ENCODE results near the gene RAPSN.

RAPSN gene

DNA sequence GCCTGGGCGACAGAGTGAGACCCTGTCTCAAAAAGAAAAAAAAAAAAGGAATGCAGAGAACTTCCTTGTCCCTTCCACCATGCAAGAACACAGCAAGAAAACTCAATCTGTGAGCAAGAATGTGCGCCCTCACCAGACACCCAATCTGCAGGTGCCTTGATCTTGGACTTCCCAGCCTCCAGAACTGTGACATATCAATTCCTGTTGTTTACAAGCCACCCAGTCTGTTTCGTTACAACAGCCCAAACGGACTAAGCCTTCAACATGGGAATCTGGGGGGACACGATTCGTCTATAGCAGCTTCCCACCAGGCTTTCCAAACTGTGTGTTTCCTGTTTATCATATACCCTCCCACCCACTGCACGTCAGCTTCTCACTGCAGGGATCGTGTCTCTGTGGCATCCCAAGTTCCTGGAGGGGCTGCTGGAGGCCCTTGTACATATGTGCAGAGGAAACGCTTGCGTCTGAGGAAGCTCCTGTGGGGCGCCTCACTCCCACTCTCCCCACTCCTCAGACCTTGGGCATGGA lies 11.7 kb downstream of the RAPSN start:
- Mint-ChIP-seq H3K36me3 (ENCODE audit: low read depth) (no peaks in the 10 kb centered on the region), H3K9me3 (no peaks in the 10 kb centered on the region), H3K27me3 (ENCODE audit: low read depth, poor library complexity) (peaks cover 11% of the 10 kb centered on the region), H3K4me3 (no peak overlapping the region), H3K4me1 (peaks cover 5% of the 10 kb centered on the region), H3K27ac (no peak overlapping the region)
- TF ChIP-seq, protein P1, sequence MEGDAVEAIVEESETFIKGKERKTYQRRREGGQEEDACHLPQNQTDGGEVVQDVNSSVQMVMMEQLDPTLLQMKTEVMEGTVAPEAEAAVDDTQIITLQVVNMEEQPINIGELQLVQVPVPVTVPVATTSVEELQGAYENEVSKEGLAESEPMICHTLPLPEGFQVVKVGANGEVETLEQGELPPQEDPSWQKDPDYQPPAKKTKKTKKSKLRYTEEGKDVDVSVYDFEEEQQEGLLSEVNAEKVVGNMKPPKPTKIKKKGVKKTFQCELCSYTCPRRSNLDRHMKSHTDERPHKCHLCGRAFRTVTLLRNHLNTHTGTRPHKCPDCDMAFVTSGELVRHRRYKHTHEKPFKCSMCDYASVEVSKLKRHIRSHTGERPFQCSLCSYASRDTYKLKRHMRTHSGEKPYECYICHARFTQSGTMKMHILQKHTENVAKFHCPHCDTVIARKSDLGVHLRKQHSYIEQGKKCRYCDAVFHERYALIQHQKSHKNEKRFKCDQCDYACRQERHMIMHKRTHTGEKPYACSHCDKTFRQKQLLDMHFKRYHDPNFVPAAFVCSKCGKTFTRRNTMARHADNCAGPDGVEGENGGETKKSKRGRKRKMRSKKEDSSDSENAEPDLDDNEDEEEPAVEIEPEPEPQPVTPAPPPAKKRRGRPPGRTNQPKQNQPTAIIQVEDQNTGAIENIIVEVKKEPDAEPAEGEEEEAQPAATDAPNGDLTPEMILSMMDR (IDR thresholded peaks at IDR 0.05): no peak
- DNase-seq: no peak

DNA sequence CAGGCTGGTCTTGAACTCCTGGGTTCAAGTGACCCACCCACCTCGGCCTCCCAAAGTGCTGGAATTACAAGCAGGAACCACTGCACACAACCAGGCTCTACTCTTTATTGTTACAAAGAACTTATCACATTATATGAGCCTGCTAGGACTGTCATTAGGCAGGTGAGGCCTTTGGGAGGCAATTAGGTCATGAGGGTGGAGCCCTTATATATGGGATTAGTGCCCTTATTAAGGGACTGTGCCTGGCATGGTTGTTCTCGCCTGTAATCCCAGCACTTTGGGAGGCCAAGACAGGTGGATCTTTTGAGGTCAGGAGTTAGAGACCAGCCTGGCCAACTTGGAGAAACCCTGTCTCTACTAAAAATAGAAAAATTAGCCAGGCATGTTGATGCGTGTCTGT lies 12.2 kb downstream of the RAPSN start:
- H3K36me3 Mint-ChIP-seq (ENCODE audit: low read depth): no peaks in the 10 kb centered on the region

DNA sequence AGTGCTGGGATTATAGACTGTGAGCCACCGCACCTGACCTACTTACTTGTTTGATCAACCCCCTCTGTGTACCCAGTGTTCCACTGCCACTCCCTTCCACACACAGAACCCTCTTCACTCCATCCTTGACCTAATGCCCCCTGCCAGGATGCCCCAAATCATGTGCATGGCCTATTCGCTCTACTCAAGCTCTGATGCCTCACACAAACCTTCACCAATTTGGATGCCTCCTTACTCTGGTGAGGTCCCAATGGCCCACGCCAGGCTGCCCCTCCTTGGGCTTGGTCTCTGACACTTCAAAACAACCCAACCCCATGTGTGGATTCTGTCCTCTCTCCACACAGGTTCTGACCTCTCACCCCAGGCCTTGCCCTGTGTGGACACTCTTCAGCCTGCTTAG lies 13.2 kb downstream of the RAPSN start:
- no peaks in the 10 kb centered on the region for H3K9me3 Mint-ChIP-seq
- H3K4me3 Mint-ChIP-seq: no peak overlapping the region
- H3K27me3 Mint-ChIP-seq (ENCODE audit: low read depth, poor library complexity): peaks cover 8% of the 10 kb centered on the region
- no peaks in the 10 kb centered on the region for H3K36me3 Mint-ChIP-seq (ENCODE audit: low read depth)
- peak overlapping the region; percentile 83 for H3K27ac Mint-ChIP-seq
- TF ChIP-seq, protein P1 (IDR thresholded peaks at IDR 0.05): no peak
- no peak for DNase-seq
- H3K4me1 Mint-ChIP-seq: peaks cover 9% of the 10 kb centered on the region

More for the DNA sequence above, 12.2 kb downstream of the RAPSN start:
- no peak overlapping the region for H3K27ac Mint-ChIP-seq
- no peak overlapping the region for H3K4me3 Mint-ChIP-seq
- H3K4me1 Mint-ChIP-seq: peaks cover 5% of the 10 kb centered on the region
- TF ChIP-seq, protein P1 (IDR thresholded peaks at IDR 0.05): no peak
- no peak for DNase-seq
- peaks cover 8% of the 10 kb centered on the region for H3K27me3 Mint-ChIP-seq (ENCODE audit: low read depth, poor library complexity)
- H3K9me3 Mint-ChIP-seq: no peaks in the 10 kb centered on the region

DNA sequence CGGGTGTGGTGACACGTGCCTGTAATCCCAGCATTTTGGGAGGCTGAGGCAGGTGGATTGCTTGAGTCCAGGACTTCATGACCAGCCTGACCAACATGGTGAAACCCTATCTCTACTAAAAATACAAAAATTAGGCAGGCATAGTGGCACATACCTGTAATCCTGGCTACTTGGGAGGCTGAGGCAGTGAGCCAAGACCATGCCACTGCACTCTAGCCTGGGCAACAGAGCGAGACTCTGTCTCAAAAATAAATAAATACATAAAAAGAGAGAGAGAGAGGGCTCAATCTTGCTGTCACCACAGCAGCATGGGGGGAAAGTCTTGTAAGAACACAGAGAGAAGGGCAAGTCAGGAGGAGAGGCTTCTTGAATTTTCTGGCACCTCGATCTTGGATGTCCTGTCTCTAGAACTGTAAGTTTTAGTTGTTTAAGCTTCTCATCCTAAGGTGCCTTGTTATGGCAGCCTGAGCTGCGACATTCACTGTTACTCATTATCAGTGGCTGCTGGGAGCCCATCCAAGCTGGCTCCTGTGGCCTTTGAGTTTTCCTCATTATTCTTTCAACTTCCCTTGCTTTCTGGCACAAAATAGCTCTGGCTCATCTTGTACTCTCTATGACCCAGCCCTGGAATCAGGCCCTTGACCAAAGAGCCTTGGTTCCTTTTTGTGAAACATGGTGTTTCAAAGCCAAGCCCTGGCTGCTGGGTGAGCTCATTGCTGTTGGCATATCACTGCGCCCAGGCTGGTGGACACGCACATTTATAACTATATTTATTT lies 14.7 kb downstream of the RAPSN start:
- Mint-ChIP-seq H3K27ac (no peak overlapping the region), H3K27me3 (ENCODE audit: low read depth, poor library complexity) (peaks cover 8% of the 10 kb centered on the region), H3K4me3 (no peak overlapping the region), H3K4me1 (peaks cover 9% of the 10 kb centered on the region), H3K36me3 (ENCODE audit: low read depth) (no peaks in the 10 kb centered on the region), H3K9me3 (no peaks in the 10 kb centered on the region)
- TF ChIP-seq, protein P1 (IDR thresholded peaks at IDR 0.05): no peak
- DNase-seq: no peak

DNA sequence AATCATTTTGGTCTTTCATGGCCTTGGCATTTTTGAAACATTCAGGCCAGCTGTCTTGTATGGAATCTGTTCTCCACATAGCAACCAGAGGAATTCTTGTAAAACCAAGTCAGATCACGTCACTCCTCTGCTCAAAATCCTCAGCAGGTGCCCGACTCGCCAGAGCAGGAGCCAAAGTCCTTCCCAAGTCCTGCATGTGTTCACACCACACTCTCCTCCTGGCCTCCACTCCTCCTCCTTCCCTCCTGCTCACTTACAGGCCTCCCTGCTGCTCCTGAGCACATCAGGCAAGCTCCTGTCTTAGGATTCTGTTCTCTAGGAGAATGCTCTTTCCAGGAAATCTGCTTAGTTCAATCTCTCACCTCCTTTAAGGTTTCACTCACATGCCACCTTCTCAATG lies 15.8 kb downstream of the RAPSN start:
- TF ChIP-seq, protein P1 (IDR thresholded peaks at IDR 0.05): no peak
- no peak for DNase-seq
- H3K9me3 Mint-ChIP-seq: no peaks in the 10 kb centered on the region
- peak overlapping the region; percentile 3 for H3K27ac Mint-ChIP-seq
- peaks cover 9% of the 10 kb centered on the region for H3K4me1 Mint-ChIP-seq
- no peak overlapping the region for H3K4me3 Mint-ChIP-seq
- H3K27me3 Mint-ChIP-seq (ENCODE audit: low read depth, poor library complexity): peaks cover 8% of the 10 kb centered on the region
- no peaks in the 10 kb centered on the region for H3K36me3 Mint-ChIP-seq (ENCODE audit: low read depth)

Measured in nephron progenitor cell (in vitro differentiated cells).